ENCODE results near the gene ITGA4. TPM values are rescaled to one million over a fixed set of nuclear protein-coding genes. Genes with fewer than 3 reads are reported as not detected.
A peak's percentile ranks its signal among the peaks of the same experiment; 100 is the strongest.

The ITGA4 gene
- total and polyA plus RNA-seq, 4 donors = 0.73 to 71.0 (median 14.4) TPM

- Histone ChIP-seq H3K9ac (ENCODE audit: insufficient read depth in 1 of 2, low read length in 2 of 2) (no peak overlapping the region), H3K9me3 (ENCODE audit: control insufficient read depth in 4 of 4, insufficient read depth in 3 of 4, low read length in 3 of 4) (no peaks in the 10 kb centered on the region), H3K27ac (ENCODE audit: low read depth in 1 of 2, low read length in 1 of 2) (peak overlapping the region in 1 of 2 donors; percentile 80), H3K4me3 (no peak overlapping the region), H3K27me3 (ENCODE audit: control insufficient read depth in 3 of 3, insufficient read depth in 3 of 3, low read length in 2 of 3) (peaks cover 0 to 37% (median 32%) of the 10 kb centered on the region in 3 donors), H3K4me1 (ENCODE audit: control insufficient read depth in 5 of 5, insufficient read depth in 5 of 5, low read length in 5 of 5) (peaks cover 0 to 19% (median 5%) of the 10 kb centered on the region in 5 donors), H3K36me3 (ENCODE audit: control insufficient read depth in 4 of 4, insufficient read depth in 4 of 4, low read length in 4 of 4) (no peaks in the 10 kb centered on the region)
- TF ChIP-seq, protein P1, sequence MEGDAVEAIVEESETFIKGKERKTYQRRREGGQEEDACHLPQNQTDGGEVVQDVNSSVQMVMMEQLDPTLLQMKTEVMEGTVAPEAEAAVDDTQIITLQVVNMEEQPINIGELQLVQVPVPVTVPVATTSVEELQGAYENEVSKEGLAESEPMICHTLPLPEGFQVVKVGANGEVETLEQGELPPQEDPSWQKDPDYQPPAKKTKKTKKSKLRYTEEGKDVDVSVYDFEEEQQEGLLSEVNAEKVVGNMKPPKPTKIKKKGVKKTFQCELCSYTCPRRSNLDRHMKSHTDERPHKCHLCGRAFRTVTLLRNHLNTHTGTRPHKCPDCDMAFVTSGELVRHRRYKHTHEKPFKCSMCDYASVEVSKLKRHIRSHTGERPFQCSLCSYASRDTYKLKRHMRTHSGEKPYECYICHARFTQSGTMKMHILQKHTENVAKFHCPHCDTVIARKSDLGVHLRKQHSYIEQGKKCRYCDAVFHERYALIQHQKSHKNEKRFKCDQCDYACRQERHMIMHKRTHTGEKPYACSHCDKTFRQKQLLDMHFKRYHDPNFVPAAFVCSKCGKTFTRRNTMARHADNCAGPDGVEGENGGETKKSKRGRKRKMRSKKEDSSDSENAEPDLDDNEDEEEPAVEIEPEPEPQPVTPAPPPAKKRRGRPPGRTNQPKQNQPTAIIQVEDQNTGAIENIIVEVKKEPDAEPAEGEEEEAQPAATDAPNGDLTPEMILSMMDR (IDR thresholded peaks at IDR 0.05; ENCODE audit: control extremely low read depth, extremely low read depth) = no peak
- 2 to 5% methylated on average over 17 of the region's 17 CpGs for WGBS, 2 donors
- ATAC-seq (ENCODE audit: insufficient read depth, low FRiP score) (peak; percentile 61), DNase-seq (peak; percentile 22 to 46 (median 35))
These were observed 496 bp upstream of the ITGA4 start for GRCh38 chr2:181456660-181457120.

- 1 to 2% methylated on average over 44 to 45 of the region's 45 CpGs for WGBS, 2 donors
- peaks cover 0 to 19% (median 5%) of the 10 kb centered on the region in 5 donors for H3K4me1 ChIP-seq (ENCODE audit: control insufficient read depth in 5 of 5, insufficient read depth in 5 of 5, low read length in 5 of 5)
- peaks cover 0 to 37% (median 32%) of the 10 kb centered on the region in 3 donors for H3K27me3 ChIP-seq (ENCODE audit: control insufficient read depth in 3 of 3, insufficient read depth in 3 of 3, low read length in 2 of 3)
- DNase-seq (peak; percentile 19 to 54 (median 42)), ATAC-seq (ENCODE audit: insufficient read depth, low FRiP score) (no peak)
- H3K9ac ChIP-seq (ENCODE audit: insufficient read depth in 1 of 2, low read length in 2 of 2) = no peak overlapping the region
- no peaks in the 10 kb centered on the region for H3K36me3 ChIP-seq (ENCODE audit: control insufficient read depth in 4 of 4, insufficient read depth in 4 of 4, low read length in 4 of 4)
- no peaks in the 10 kb centered on the region for H3K9me3 ChIP-seq (ENCODE audit: control insufficient read depth in 4 of 4, insufficient read depth in 3 of 4, low read length in 3 of 4)
- TF ChIP-seq, protein P1 (IDR thresholded peaks at IDR 0.05; ENCODE audit: control extremely low read depth, extremely low read depth) = no peak
- H3K27ac ChIP-seq (ENCODE audit: low read depth in 1 of 2, low read length in 1 of 2) = peak overlapping the region in 1 of 2 donors; percentile 80
- peak overlapping the region; percentile 51 for H3K4me3 ChIP-seq
These were observed 697 bp downstream of the ITGA4 start for GRCh38 chr2:181457741-181458425.

DNA sequence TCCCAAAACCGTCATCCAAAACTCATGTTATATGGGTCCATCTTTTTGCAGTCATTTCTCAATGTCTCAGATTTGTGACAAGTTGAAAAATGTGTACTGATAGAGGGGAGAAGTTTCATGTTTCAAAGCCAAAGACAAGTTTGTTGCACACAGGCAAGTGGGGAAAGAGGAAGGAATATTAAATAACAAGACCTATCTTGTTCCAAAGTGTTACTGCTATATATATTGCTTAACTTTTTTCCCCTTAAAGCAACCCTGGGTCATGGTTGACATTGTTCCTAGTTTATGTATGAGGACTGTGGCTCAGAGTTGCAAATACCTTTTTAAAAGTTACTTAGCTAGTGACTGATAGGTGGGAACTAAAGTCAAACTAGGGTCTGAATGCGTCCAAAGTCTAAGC lies 1.7 kb downstream of the ITGA4 start:
- H3K36me3 ChIP-seq (ENCODE audit: control insufficient read depth in 4 of 4, insufficient read depth in 4 of 4, low read length in 4 of 4) = no peaks in the 10 kb centered on the region
- 25 to 46% methylated on average over 2 of the region's 2 CpGs for WGBS, 2 donors
- H3K4me1 ChIP-seq (ENCODE audit: control insufficient read depth in 5 of 5, insufficient read depth in 5 of 5, low read length in 5 of 5) = peaks cover 0 to 19% (median 5%) of the 10 kb centered on the region in 5 donors
- no peak overlapping the region for H3K27ac ChIP-seq (ENCODE audit: low read depth in 1 of 2, low read length in 1 of 2)
- TF ChIP-seq, protein P1 (IDR thresholded peaks at IDR 0.05; ENCODE audit: control extremely low read depth, extremely low read depth) = no peak
- ATAC-seq (ENCODE audit: insufficient read depth, low FRiP score) (no peak), DNase-seq (no peak)
- H3K9me3 ChIP-seq (ENCODE audit: control insufficient read depth in 4 of 4, insufficient read depth in 3 of 4, low read length in 3 of 4) = no peaks in the 10 kb centered on the region
- H3K4me3 ChIP-seq = no peak overlapping the region
- H3K9ac ChIP-seq (ENCODE audit: insufficient read depth in 1 of 2, low read length in 2 of 2) = no peak overlapping the region
- peaks cover 0 to 45% (median 32%) of the 10 kb centered on the region in 3 donors for H3K27me3 ChIP-seq (ENCODE audit: control insufficient read depth in 3 of 3, insufficient read depth in 3 of 3, low read length in 2 of 3)

Measured in lung (tissue), 12 donors.